Hepatocyte (in vitro differentiated cells): ENCODE results near the gene CD8B.

Experiments
- CTCF ChIP-seq: fragments of 200-600 bp; sonication (generic); IDR thresholded peaks from 2 replicates; pipeline ENCODE4 v1.5.1; 2016; ENCODE audit warnings: antibody characterized with exemption, mild to moderate bottlenecking; ENCODE audit not compliant: poor library complexity
- EZH2 ChIP-seq: fragments of 200-600 bp; sonication (generic); IDR thresholded peaks from 2 replicates; pipeline ENCODE4 v1.6.1; 2016; ENCODE audit warnings: antibody characterized with exemption, mild to moderate bottlenecking, borderline replicate concordance
- EZH2phosphoT487 ChIP-seq: fragments of 200-600 bp; sonication (generic); IDR thresholded peaks from one replicate; pipeline ENCODE4 v1.6.1; 2018; ENCODE audit warnings: antibody characterized with exemption, mild to moderate bottlenecking, low read depth, moderate library complexity; ENCODE audit not compliant: unreplicated experiment, severe bottlenecking

GRCh38 chr2:86818957-86819356 lies 42.7 kb downstream of the CD8B start:
- TF ChIP-seq EZH2phosphoT487 = no peak
- TF ChIP-seq CTCF = no peak
- no peak for TF ChIP-seq EZH2
